LHCN-M2 (cell line): Measurements from ENCODE around the gene LAT. TPM values are rescaled to one million over a fixed set of nuclear protein-coding genes. Genes with fewer than 3 reads are reported as not detected.

Experiments used
- total RNA-seq: library from RNA; depleted of rRNA; stranded (reverse); fragments of >200 nt; gene quantifications from 2 replicates; pipeline ENCODE4 v1.2.3, GENCODE V29; 2014; rRNA removed

LAT gene
- total RNA-seq, 1 experiment from 2014 or later, result 1.2 TPM

Other genes starting within 250 kb of the LAT start
- 0.46 TPM in 1 of 2 replicates, not detected in the other for gene NPIPB9, start 233.3 kb upstream of the LAT start, total RNA-seq
- gene ATXN2L, start 162.1 kb upstream of the LAT start, total RNA-seq, result 41.7 and 54.5 TPM in 2 replicates
- 147 and 166 TPM in 2 replicates for gene TUFM, start 138.7 kb upstream of the LAT start, total RNA-seq
- 28.4 and 29.3 TPM in 2 replicates for gene SH2B1, start 121.2 kb upstream of the LAT start, total RNA-seq
- gene ATP2A1, start 106.6 kb upstream of the LAT start, total RNA-seq, result 0.92 and 0.96 TPM in 2 replicates
- gene RABEP2, start 59.8 kb upstream of the LAT start, total RNA-seq, result 50.6 and 72.0 TPM in 2 replicates
- gene CD19, start 53.1 kb upstream of the LAT start, total RNA-seq, result not detected in 2 replicates
- gene NFATC2IP, start 34.1 kb upstream of the LAT start, total RNA-seq, result 25.5 and 26.6 TPM in 2 replicates
- gene SPNS1, start 10.3 kb upstream of the LAT start, total RNA-seq, result 23.6 and 26.1 TPM in 2 replicates